Renal pelvis (tissue), 4 donors: Measurements from ENCODE around the gene MYO1D. TPM values are rescaled to one million over a fixed set of nuclear protein-coding genes. Genes with fewer than 3 reads are reported as not detected.

Experiments used
- DNase-seq: peaks from one replicate; pipeline ENCODE4 v3.0.0-alpha.2; 2013
- polyA plus RNA-seq, 3 donors: library from polyadenylated mRNA; unstranded; fragments of 120-200 nt; gene quantifications; one replicate each; pipeline ENCODE4 v1.2.1, GENCODE V29; 2013; ENCODE audit not compliant: insufficient read length in 3 of 3

Gene MYO1D
- polyA plus RNA-seq, 3 donors: 26.1 to 30.1 (median 27.8) TPM

- DNase-seq: peak; percentile 10
Observed at GRCh38 chr17:32627239-32627996, 249.5 kb downstream of the MYO1D start.

- no peak for DNase-seq
Observed at GRCh38 chr17:32626379-32626791, 250.5 kb downstream of the MYO1D start.

- DNase-seq: no peak
Observed at GRCh38 chr17:32625971-32626370, 251.0 kb downstream of the MYO1D start.

- DNase-seq: no peak
Observed at GRCh38 chr17:32623196-32623595, 253.7 kb downstream of the MYO1D start.

GRCh38 chr17:32622540-32622939 is 254.4 kb downstream of the MYO1D start:
- DNase-seq: no peak

GRCh38 chr17:32621612-32622312 is 255.2 kb downstream of the MYO1D start:
- no peak for DNase-seq

- DNase-seq: no peak
Observed at GRCh38 chr17:32615326-32615725, 261.6 kb downstream of the MYO1D start.

- DNase-seq: no peak
Observed at GRCh38 chr17:32610943-32611342, 266.0 kb downstream of the MYO1D start.

- DNase-seq: no peak
Observed at GRCh38 chr17:32609884-32610650, 266.9 kb downstream of the MYO1D start.

- no peak for DNase-seq
Observed at GRCh38 chr17:32609085-32609484, 267.8 kb downstream of the MYO1D start.

GRCh38 chr17:32608267-32608666 is 268.7 kb downstream of the MYO1D start:
- DNase-seq: no peak

GRCh38 chr17:32604966-32605365 is 272.0 kb downstream of the MYO1D start:
- DNase-seq: no peak

GRCh38 chr17:32602396-32602795 is 274.5 kb downstream of the MYO1D start:
- DNase-seq: no peak

- no peak for DNase-seq
Observed at GRCh38 chr17:32601866-32602265, 275.1 kb downstream of the MYO1D start.

GRCh38 chr17:32596628-32597027 is 280.3 kb downstream of the MYO1D start:
- DNase-seq: no peak

- DNase-seq: no peak
Observed at GRCh38 chr17:32596206-32596605, 280.7 kb downstream of the MYO1D start.

- DNase-seq: no peak
Observed at GRCh38 chr17:32593003-32593402, 283.9 kb downstream of the MYO1D start.

GRCh38 chr17:32591405-32591804 is 285.5 kb downstream of the MYO1D start:
- DNase-seq: no peak

GRCh38 chr17:32590974-32591373 is 285.9 kb downstream of the MYO1D start:
- no peak for DNase-seq

GRCh38 chr17:32588982-32589381 is 287.9 kb downstream of the MYO1D start:
- DNase-seq: no peak

- no peak for DNase-seq
Observed at GRCh38 chr17:32588135-32588534, 288.8 kb downstream of the MYO1D start.

- no peak for DNase-seq
Observed at GRCh38 chr17:32586666-32587065, 290.3 kb downstream of the MYO1D start.

- no peak for DNase-seq
Observed at GRCh38 chr17:32584792-32585191, 292.1 kb downstream of the MYO1D start.
